Caco-2 (cell line): ENCODE results near the gene PARP4. TPM values are rescaled to one million over a fixed set of nuclear protein-coding genes. Genes with fewer than 3 reads are reported as not detected.
A peak's percentile ranks its signal among the peaks of the same experiment; 100 is the strongest.

Experiments used
- BruUV-seq: library from RNA; stranded (reverse); fragments of 400-500 nt; replicated peaks from 2 replicates; lab custom pipeline; 2021; lab: Mats Ljungman, UMichigan
- CTCF ChIA-PET: fragments of 300-600 bp; sonication (Branson Sonifier 250); formaldehyde crosslinking; loops from one replicate; lab custom pipeline; 2022; ENCODE audit warnings: antibody characterized with exemption; lab: Charles Lee
- POLR2A ChIA-PET: fragments of 300-600 bp; sonication (Branson Sonifier 250); formaldehyde crosslinking; loops from one replicate; lab custom pipeline; 2022; ENCODE audit warnings: antibody characterized with exemption; lab: Charles Lee
- DNase-seq, 2 experiments: peaks; one replicate each; pipeline versions ENCODE4 v3.0.0 to v3.0.0-alpha.2; 2020 to 2022
- H3K27me3 ChIP-seq: replicated peaks from 2 replicates; pipeline ENCODE4 v1.6.0; 2011; ENCODE audit warnings: low read length; ENCODE audit not compliant: control insufficient read depth, insufficient read depth
- H3K36me3 ChIP-seq: 2 replicates; pipeline ENCODE4 v1.5.1; 2011; ENCODE audit warnings: low read length; ENCODE audit not compliant: control insufficient read depth, insufficient read depth
- H3K4me1 ChIP-seq: fragments of 250-450 bp; sonication (Bioruptor Pico); 2 replicates; pipeline ENCODE4 v1.5.1; 2020; ENCODE audit warnings: mild to moderate bottlenecking
- H3K4me3 ChIP-seq: 2 replicates; pipeline ENCODE4 v1.5.1; 2011; ENCODE audit warnings: low read depth, mild to moderate bottlenecking, control low read depth, low read length
- H3K9me3 ChIP-seq: fragments of 250-450 bp; sonication (Bioruptor Pico); 2 replicates; pipeline ENCODE4 v1.5.1; 2020; ENCODE audit warnings: mild to moderate bottlenecking, moderate library complexity
- H3K27ac Mint-ChIP-seq: one replicate; pipeline ENCODE4 v1.8.0; 2022; ENCODE audit warnings: mixed read lengths; ENCODE audit not compliant: unreplicated experiment
- H3K27me3 Mint-ChIP-seq: one replicate; pipeline ENCODE4 v1.8.0; 2022; ENCODE audit warnings: mixed read lengths; ENCODE audit not compliant: insufficient read depth, unreplicated experiment
- H3K36me3 Mint-ChIP-seq: one replicate; pipeline ENCODE4 v1.8.0; 2022; ENCODE audit warnings: mild to moderate bottlenecking, mixed read lengths; ENCODE audit not compliant: insufficient read depth, unreplicated experiment
- H3K4me1 Mint-ChIP-seq: one replicate; pipeline ENCODE4 v1.8.0; 2022; ENCODE audit warnings: low read depth, mixed read lengths; ENCODE audit not compliant: unreplicated experiment
- H3K4me3 Mint-ChIP-seq: one replicate; pipeline ENCODE4 v1.8.0; 2022; ENCODE audit warnings: mild to moderate bottlenecking, moderate library complexity, mixed read lengths; ENCODE audit not compliant: unreplicated experiment
- H3K9me3 Mint-ChIP-seq: one replicate; pipeline ENCODE4 v1.8.0; 2022; ENCODE audit warnings: mixed read lengths; ENCODE audit not compliant: unreplicated experiment
- intact Hi-C: fragments of 100-400 bp; cut with micrococcal nuclease; formaldehyde crosslinking; loops from one replicate; pipeline ENCODE4 v1.10.0; 2022; ENCODE audit not compliant: unreplicated experiment
- total RNA-seq: library from RNA; stranded (reverse); gene quantifications from 2 replicates; pipeline ENCODE4 v1.2.3, GENCODE V29; 2022
- TF ChIP-seq, protein P1 (sequence below), 2 experiments: fragments of 200-600 bp in 1 of 2; IDR thresholded peaks; 1 replicate in 1 of 2; 2 replicates in 1 of 2; pipeline versions ENCODE4 v1.5.1 to v1.8.0; 2011 to 2022; ENCODE audit warnings: antibody characterized with exemption in 1 of 2, control low read depth in 1 of 2, inconsistent platforms in 1 of 2, low read depth in 1 of 2, low read length in 1 of 2, mild to moderate bottlenecking in 1 of 2, moderate library complexity in 1 of 2; ENCODE audit not compliant: insufficient read depth in 1 of 2, severe bottlenecking in 1 of 2, unreplicated experiment in 1 of 2

Gene PARP4
- total RNA-seq, 1 experiment from 2014 or later, result 29.7 TPM

DNA sequence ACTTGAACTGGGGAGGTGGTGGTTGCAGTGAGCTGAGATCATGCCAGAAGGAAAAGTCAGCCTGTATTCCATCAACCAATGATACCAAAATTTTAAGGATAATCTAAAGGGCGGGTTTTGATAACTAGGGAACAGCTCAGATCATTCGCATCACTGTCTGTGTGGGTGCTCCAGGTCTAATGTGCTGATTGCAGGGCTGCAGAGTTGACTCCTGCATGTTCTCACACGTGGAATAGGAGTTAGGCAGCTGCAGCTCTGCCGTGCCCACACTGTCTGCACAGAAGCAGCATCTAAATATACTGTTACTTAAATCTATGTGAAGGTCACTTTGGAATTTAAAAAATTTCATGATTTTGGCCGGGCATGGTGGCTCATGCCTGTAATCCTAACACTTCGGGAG, 4.3 kb upstream of the PARP4 start:
- BruUV-seq, result no TSS peak
- Mint-ChIP-seq H3K27ac (no peak overlapping the region), H3K36me3 (no peaks in the 10 kb centered on the region), H3K9me3 (no peaks in the 10 kb centered on the region), H3K4me3 (no peak overlapping the region), H3K27me3 (peaks cover 3% of the 10 kb centered on the region), H3K4me1 (peaks cover 11% of the 10 kb centered on the region)
- DNase-seq, result no peak
- Histone ChIP-seq H3K4me3 (no peak overlapping the region), H3K27me3 (no peaks in the 10 kb centered on the region; the same call in 1 of the 2 replicates), H3K4me1 (no peaks in the 10 kb centered on the region), H3K9me3 (no peaks in the 10 kb centered on the region), H3K36me3 (no peaks in the 10 kb centered on the region)
- intact Hi-C loops, result no loop called here
- CTCF ChIA-PET, result no interaction called here
- POLR2A ChIA-PET, result no interaction called here
- TF ChIP-seq, protein P1, sequence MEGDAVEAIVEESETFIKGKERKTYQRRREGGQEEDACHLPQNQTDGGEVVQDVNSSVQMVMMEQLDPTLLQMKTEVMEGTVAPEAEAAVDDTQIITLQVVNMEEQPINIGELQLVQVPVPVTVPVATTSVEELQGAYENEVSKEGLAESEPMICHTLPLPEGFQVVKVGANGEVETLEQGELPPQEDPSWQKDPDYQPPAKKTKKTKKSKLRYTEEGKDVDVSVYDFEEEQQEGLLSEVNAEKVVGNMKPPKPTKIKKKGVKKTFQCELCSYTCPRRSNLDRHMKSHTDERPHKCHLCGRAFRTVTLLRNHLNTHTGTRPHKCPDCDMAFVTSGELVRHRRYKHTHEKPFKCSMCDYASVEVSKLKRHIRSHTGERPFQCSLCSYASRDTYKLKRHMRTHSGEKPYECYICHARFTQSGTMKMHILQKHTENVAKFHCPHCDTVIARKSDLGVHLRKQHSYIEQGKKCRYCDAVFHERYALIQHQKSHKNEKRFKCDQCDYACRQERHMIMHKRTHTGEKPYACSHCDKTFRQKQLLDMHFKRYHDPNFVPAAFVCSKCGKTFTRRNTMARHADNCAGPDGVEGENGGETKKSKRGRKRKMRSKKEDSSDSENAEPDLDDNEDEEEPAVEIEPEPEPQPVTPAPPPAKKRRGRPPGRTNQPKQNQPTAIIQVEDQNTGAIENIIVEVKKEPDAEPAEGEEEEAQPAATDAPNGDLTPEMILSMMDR (IDR thresholded peaks at IDR 0.05; ENCODE audit: insufficient read depth in 1 of 2, low read depth in 1 of 2, low read length in 1 of 2, severe bottlenecking in 1 of 2, unreplicated experiment in 1 of 2), result no peak

DNA sequence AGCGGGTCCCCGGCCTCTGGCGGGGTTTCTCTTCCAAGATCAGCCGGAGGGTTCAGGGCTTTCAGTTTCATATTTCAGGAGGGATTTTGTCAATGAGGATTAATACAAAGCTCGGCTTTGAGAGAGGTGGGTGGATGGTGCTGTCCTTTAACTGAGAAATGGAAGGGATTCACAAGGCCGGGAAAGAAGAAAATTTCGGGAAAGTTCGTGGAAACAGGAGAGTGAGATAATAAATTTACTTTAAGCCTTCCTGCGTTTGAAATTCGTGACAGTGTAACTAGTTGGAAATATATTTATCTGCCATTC, 283 bp upstream of the PARP4 start:
- H3K9me3 Mint-ChIP-seq, result no peaks in the 10 kb centered on the region
- peak overlapping the region; percentile 60 for H3K4me3 ChIP-seq

GRCh38 chr13:24511816-24512196, 772 bp downstream of the PARP4 start:
- Histone ChIP-seq H3K4me3 (peak overlapping the region; percentile 60), H3K4me1 (peaks cover 4% of the 10 kb centered on the region; the same call in 1 of the 2 replicates), H3K27me3 (no peaks in the 10 kb centered on the region), H3K36me3 (no peaks in the 10 kb centered on the region; the same call in 1 of the 2 replicates), H3K9me3 (no peaks in the 10 kb centered on the region)
- peaks cover 3% of the 10 kb centered on the region for H3K27me3 Mint-ChIP-seq
- H3K4me3 Mint-ChIP-seq, result peak overlapping the region; percentile 79
- H3K27ac Mint-ChIP-seq, result peak overlapping the region; percentile 85
- H3K36me3 Mint-ChIP-seq, result peaks cover 14% of the 10 kb centered on the region
- H3K9me3 Mint-ChIP-seq, result no peaks in the 10 kb centered on the region
- DNase-seq, result no peak
- TF ChIP-seq, protein P1 (IDR thresholded peaks at IDR 0.05; ENCODE audit: insufficient read depth in 1 of 2, low read depth in 1 of 2, low read length in 1 of 2, severe bottlenecking in 1 of 2, unreplicated experiment in 1 of 2), result no peak
- BruUV-seq, result TSS peak; percentile 57
- POLR2A ChIA-PET, result no interaction called here
- CTCF ChIA-PET, result interaction anchor here (0.7 kb wide), 1 partner anchor 16 kb away, joined by 3 read pairs; no protein-coding TSS in a partner anchor
- peaks cover 19% of the 10 kb centered on the region for H3K4me1 Mint-ChIP-seq
- intact Hi-C loops, result no loop called here

More for the DNA sequence above, 283 bp upstream of the PARP4 start:
- H3K4me1 Mint-ChIP-seq, result peaks cover 19% of the 10 kb centered on the region
- H3K36me3 Mint-ChIP-seq, result peaks cover 7% of the 10 kb centered on the region
- BruUV-seq, result TSS peak; percentile 63
- Histone ChIP-seq H3K36me3 (no peaks in the 10 kb centered on the region), H3K27me3 (no peaks in the 10 kb centered on the region), H3K4me1 (peaks cover 4% of the 10 kb centered on the region; the same call in 1 of the 2 replicates), H3K9me3 (no peaks in the 10 kb centered on the region)
- peak overlapping the region; percentile 79 for H3K4me3 Mint-ChIP-seq
- no peak for DNase-seq
- ChIA-PET CTCF (no interaction called here), POLR2A (interaction anchor here (0.6 kb wide), 1 partner anchor 18 kb away, joined by 3 read pairs; no protein-coding TSS in a partner anchor)
- TF ChIP-seq, protein P1 (IDR thresholded peaks at IDR 0.05; ENCODE audit: insufficient read depth in 1 of 2, low read depth in 1 of 2, low read length in 1 of 2, severe bottlenecking in 1 of 2, unreplicated experiment in 1 of 2), result no peak
- intact Hi-C loops, result no loop called here
- H3K27ac Mint-ChIP-seq, result peak overlapping the region; percentile 85
- H3K27me3 Mint-ChIP-seq, result peaks cover 3% of the 10 kb centered on the region
